HG03342 (cell line): ENCODE measurements around the gene CPLX1.

ENCODE experiments used
- ATAC-seq: cut with Tn5 transposase; IDR thresholded peaks from one replicate; pipeline ENCODE4 v1.9.1; 2021; ENCODE audit warnings: mild to moderate bottlenecking, moderate library complexity; ENCODE audit not compliant: unreplicated experiment

The CPLX1 gene

GRCh38 chr4:833731-834367, 7.9 kb upstream of the CPLX1 start:
- no peak for ATAC-seq

- no peak for ATAC-seq
Measured at GRCh38 chr4:833156-833555, 7.2 kb upstream of the CPLX1 start.

GRCh38 chr4:832536-832935, 6.6 kb upstream of the CPLX1 start:
- no peak for ATAC-seq

GRCh38 chr4:832108-832507, 6.2 kb upstream of the CPLX1 start:
- no peak for ATAC-seq

GRCh38 chr4:831483-831805, 5.5 kb upstream of the CPLX1 start:
- no peak for ATAC-seq

- no peak for ATAC-seq
Measured at GRCh38 chr4:830601-831482, 4.9 kb upstream of the CPLX1 start.

GRCh38 chr4:829761-830600, 4.1 kb upstream of the CPLX1 start:
- no peak for ATAC-seq

- ATAC-seq, result no peak
Measured at GRCh38 chr4:829291-829690, 3.4 kb upstream of the CPLX1 start.

- ATAC-seq, result no peak
Measured at GRCh38 chr4:828641-829271, 2.8 kb upstream of the CPLX1 start.

GRCh38 chr4:827209-828081, 1.5 kb upstream of the CPLX1 start:
- no peak for ATAC-seq

- ATAC-seq, result no peak
Measured at GRCh38 chr4:826508-827208, 729 bp upstream of the CPLX1 start.

GRCh38 chr4:825063-825970, 612 bp downstream of the CPLX1 start:
- no peak for ATAC-seq

GRCh38 chr4:824461-825062, 1.4 kb downstream of the CPLX1 start:
- no peak for ATAC-seq

GRCh38 chr4:823761-824460, 2.0 kb downstream of the CPLX1 start:
- no peak for ATAC-seq

- no peak for ATAC-seq
Measured at GRCh38 chr4:823176-823760, 2.7 kb downstream of the CPLX1 start.

GRCh38 chr4:822361-823175, 3.4 kb downstream of the CPLX1 start:
- no peak for ATAC-seq
